ENCODE results near the gene HDDC3.
A peak's percentile ranks its signal among the peaks of the same experiment; 100 is the strongest.

HDDC3 gene

DNA sequence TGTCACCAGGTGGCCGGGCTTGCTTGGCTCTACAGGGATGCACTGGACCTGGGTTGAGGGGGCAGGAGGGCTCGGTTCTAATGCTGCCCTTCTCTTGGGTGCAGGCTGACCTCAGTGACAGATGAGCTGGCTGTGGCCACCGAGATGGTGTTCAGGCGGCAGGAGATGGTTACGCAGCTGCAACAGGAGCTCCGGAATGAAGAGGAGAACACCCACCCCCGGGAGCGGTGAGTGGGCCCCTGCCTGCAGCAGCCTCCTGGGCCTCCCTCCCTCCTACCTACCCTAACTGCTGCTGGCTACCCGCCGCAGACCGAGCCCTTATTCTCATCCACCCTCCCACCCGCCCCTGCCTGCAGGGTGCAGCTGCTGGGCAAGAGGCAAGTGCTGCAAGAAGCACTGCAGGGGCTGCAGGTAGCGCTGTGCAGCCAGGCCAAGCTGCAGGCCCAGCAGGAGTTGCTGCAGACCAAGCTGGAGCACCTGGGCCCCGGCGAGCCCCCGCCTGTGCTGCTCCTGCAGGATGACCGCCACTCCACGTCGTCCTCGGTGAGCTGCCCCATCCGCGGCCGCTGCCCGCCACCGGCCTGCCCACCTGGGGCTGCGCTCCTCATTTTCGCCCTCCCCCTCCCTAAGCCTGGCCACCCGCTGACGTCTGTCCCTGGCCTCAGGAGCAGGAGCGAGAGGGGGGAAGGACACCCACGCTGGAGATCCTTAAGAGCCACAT, 42.5 kb downstream of the HDDC3 start:
- no peak for DNase-seq

DNA sequence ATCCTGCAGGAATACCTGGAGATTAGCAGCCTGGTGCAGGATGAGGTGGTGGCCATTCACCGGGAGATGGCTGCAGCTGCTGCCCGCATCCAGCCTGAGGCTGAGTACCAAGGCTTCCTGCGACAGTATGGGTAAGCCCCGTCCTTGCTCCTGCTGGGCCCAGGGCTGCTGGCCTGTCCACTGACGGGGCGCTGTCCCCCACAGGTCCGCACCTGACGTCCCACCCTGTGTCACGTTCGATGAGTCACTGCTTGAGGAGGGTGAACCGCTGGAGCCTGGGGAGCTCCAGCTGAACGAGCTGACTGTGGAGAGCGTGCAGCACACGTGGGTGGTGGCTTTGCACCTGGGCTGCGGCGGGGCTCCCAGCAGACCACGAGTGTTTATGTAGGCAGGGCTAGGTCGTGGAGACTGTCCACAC, 43.0 kb downstream of the HDDC3 start:
- DNase-seq, result no peak

- no peak for DNase-seq
Measured at GRCh38 chr15:90887037-90887481, 45.3 kb downstream of the HDDC3 start.

DNA sequence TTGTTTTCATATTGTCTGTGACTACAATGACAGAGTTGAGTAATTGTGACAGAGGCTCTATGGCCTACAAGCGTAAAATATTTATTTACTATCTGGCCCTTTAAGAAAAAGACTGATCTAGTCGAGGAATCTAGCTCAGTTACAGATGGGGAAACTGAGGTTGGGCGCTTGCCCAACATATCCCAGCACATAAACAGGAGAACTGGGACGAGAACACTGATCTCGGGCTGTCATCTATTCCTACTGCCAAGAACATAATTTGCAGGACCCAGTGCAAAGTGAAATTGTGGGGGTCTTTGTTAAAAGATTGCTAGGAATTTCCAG, 46.1 kb downstream of the HDDC3 start:
- DNase-seq, result no peak

DNA sequence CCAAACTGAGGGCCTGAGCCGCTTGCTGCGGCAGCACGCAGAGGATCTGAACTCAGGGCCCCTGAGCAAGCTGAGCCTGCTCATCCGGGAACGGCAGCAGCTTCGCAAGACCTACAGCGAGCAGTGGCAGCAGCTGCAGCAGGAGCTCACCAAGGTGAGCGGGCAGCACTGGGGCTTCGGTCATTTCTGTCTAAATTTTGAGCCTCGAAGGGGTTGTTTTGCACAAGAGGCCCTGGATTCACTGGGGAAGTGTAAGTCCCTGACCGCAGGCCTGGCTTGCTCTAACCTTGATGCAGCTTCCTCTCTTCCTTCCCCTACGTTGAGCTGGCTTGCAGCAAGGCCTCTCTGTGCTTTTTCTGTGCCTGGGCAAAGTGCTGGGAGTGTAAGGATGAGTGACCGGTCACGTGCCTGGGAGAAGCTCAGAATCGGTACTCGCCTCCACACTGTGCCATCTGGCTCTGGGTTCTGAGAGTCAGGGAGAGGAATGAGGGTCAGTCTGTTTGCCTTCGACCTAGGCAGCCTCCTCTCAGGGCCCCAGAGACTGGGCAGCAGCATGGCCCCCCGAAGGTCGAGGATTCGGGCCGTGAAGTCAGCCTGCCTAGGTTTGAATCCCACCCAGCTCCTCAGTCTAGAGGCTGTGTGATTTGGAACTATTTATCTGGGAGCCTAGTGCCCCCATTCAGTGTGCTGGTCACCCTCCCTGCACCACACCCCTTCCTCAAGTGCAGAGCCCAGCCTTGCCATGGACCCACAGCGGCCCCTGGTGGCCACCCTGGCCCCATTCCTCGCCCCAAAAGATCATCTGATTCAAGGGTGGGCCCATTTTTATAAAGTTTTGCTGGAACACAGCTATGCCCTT, 46.7 kb downstream of the HDDC3 start:
- peak; percentile 87 to 94 for DNase-seq

DNA sequence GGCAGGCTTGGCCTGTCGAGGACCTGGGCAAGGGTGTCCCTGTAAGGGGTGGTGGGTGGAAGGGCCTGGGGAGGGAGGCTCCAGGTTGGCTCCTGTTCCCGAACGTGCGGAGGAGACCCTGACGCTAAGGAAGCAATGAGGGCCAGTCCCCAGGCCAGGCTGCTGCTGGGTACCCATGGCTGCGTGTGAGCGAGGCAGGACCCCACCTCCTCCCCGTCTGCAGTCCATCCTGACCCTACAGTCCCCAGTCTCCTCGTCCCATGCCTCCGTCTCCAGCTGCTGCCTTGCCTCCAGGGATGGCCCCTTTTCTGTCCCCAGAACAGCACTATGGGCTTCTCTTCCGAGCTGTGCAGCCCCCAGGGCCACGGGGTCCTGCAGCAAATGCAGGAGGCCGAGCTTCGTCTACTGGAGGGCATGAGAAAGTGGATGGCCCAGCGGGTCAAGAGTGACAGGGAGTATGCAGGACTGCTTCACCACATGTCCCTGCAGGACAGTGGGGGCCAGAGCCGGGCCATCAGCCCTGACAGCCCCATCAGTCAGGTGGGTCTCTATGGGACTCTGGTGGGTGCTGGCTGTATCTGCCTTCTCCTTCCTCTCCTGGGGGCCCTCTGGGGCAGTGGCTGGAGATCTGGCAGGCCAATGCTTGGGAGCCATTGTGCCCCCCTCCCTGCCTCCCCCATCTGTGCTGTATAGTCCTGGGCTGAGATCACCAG, 47.5 kb downstream of the HDDC3 start:
- no peak for DNase-seq

- peak; percentile 31 to 46 for DNase-seq
Measured at GRCh38 chr15:90883976-90884718, 48.2 kb downstream of the HDDC3 start, which contains the start of gene FES. TSS of gene FES (plus strand) at chr15:90884504. CDS start at chr15:90885046, 542 bp downstream.

- no peak for DNase-seq
Measured at GRCh38 chr15:90883526-90883975, 48.8 kb downstream of the HDDC3 start.

DNA sequence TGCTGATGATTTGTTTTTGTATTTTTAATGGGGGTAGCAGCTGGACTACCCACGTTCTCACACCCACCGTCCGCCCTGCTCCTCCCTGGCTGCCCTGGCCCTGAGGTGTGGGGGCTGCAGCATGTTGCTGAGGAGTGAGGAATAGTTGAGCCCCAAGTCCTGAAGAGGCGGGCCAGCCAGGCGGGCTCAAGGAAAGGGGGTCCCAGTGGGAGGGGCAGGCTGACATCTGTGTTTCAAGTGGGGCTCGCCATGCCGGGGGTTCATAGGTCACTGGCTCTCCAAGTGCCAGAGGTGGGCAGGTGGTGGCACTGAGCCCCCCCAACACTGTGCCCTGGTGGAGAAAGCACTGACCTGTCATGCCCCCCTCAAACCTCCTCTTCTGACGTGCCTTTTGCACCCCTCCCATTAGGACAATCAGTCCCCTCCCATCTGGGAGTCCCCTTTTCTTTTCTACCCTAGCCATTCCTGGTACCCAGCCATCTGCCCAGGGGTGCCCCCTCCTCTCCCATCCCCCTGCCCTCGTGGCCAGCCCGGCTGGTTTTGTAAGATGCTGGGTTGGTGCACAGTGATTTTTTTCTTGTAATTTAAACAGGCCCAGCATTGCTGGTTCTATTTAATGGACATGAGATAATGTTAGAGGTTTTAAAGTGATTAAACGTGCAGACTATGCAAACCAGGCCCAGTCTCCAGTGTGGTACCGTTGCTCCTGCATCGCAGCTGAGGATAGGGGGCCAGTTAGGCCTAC, 49.4 kb downstream of the HDDC3 start:
- no peak for DNase-seq

DNA sequence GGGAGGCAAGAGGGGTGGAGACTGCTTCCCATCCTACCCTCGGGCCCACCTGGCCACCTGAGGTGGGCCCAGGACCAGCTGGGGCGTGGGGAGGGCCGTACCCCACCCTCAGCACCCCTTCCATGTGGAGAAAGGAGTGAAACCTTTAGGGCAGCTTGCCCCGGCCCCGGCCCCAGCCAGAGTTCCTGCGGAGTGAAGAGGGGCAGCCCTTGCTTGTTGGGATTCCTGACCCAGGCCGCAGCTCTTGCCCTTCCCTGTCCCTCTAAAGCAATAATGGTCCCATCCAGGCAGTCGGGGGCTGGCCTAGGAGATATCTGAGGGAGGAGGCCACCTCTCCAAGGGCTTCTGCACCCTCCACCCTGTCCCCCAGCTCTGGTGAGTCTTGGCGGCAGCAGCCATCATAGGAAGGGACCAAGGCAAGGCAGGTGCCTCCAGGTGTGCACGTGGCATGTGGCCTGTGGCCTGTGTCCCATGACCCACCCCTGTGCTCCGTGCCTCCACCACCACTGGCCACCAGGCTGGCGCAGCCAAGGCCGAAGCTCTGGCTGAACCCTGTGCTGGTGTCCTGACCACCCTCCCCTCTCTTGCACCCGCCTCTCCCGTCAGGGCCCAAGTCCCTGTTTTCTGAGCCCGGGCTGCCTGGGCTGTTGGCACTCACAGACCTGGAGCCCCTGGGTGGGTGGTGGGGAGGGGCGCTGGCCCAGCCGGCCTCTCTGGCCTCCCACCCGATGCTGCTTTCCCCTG, 50.2 kb downstream of the HDDC3 start:
- no peak for DNase-seq

DNA sequence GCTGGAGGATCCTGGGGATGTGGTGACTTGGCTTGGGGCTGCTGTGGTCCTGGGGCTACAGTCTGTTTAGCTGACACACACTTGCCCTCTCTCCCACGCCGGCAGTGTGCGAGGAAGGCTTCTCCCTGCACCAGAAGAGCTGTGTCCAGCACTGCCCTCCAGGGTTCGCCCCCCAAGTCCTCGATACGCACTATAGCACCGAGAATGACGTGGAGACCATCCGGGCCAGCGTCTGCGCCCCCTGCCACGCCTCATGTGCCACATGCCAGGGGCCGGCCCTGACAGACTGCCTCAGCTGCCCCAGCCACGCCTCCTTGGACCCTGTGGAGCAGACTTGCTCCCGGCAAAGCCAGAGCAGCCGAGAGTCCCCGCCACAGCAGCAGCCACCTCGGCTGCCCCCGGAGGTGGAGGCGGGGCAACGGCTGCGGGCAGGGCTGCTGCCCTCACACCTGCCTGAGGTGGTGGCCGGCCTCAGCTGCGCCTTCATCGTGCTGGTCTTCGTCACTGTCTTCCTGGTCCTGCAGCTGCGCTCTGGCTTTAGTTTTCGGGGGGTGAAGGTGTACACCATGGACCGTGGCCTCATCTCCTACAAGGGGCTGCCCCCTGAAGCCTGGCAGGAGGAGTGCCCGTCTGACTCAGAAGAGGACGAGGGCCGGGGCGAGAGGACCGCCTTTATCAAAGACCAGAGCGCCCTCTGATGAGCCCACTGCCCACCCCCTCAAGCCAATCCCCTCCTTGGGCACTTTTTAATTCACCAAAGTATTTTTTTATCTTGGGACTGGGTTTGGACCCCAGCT, 51.0 kb downstream of the HDDC3 start:
- no peak for DNase-seq

DNA sequence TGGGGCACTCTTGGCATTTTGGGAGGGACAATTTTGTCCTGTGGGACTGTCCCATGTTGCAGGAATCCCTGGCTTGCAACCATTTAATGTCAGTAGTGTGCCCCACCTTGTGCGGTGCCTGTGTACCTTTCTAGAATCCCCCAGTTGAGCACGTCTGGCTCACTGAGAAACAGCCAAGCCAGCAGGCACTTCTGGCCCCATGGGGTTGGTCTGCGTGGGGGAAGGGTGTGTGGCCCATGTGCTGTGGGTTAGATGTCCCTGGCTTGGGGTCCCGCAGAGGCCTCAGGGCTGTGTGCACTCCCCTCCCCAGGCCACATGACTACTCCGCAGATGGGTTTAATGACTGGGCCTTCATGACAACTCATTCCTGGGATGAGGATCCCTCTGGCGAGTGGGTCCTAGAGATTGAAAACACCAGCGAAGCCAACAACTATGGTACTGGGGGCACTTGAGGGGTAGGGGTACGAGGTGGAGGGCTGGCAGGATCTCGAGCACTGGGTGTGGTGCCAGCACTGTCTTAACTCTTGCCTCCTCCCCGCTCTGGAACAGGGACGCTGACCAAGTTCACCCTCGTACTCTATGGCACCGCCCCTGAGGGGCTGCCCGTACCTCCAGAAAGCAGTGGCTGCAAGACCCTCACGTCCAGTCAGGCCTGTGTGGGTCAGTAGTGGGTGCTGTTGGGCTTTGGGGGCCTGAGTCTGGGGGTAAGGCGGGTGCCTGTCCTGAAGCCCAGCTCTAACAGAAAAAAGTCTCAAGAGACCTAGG, 51.8 kb downstream of the HDDC3 start:
- DNase-seq, result no peak
